ENCODE measurements around the gene CYP26A1. TPM values are rescaled to one million over a fixed set of nuclear protein-coding genes. Genes with fewer than 3 reads are reported as not detected.
"Not testable (repeated sequence)": the region's sequence is repeated elsewhere in the genome, so short reads cannot be mapped to it uniquely, and the experiment has no call there.

Gene CYP26A1
- total RNA-seq, 2 experiments from 2014 or later, result not detected

- Mint-ChIP-seq H3K4me1 (ENCODE audit: low read depth) (no peaks in the 10 kb centered on the region), H3K4me3 (no peak overlapping the region), H3K36me3 (ENCODE audit: low read depth) (no peaks in the 10 kb centered on the region), H3K27ac (no peak overlapping the region), H3K9me3 (ENCODE audit: insufficient read depth) (no peaks in the 10 kb centered on the region), H3K27me3 (ENCODE audit: low read depth) (peaks cover 16% of the 10 kb centered on the region)
- CTCF ChIA-PET, result interaction anchor here (1.3 kb wide), 1 partner anchor 265 kb away, joined by 3 read pairs; no protein-coding TSS in a partner anchor
- POLR2A ChIA-PET, result no interaction called here
- no peak for ATAC-seq
- DNase-seq, result no peak
Measured at GRCh38 chr10:93087846-93088245, 14.2 kb downstream of the CYP26A1 start.

- H3K27me3 Mint-ChIP-seq (ENCODE audit: low read depth), result peaks cover 16% of the 10 kb centered on the region
- ATAC-seq (no peak), DNase-seq (no peak)
- ChIA-PET POLR2A (no interaction called here), CTCF (interaction anchor here (1.3 to 1.6 kb wide), 2 partner anchors 9 to 265 kb away, joined by 3 to 12 read pairs; no protein-coding TSS in a partner anchor)
- no peaks in the 10 kb centered on the region for H3K4me1 Mint-ChIP-seq (ENCODE audit: low read depth)
- no peaks in the 10 kb centered on the region for H3K9me3 Mint-ChIP-seq (ENCODE audit: insufficient read depth)
- no peaks in the 10 kb centered on the region for H3K36me3 Mint-ChIP-seq (ENCODE audit: low read depth)
- no peak overlapping the region for H3K27ac Mint-ChIP-seq
- no peak overlapping the region for H3K4me3 Mint-ChIP-seq
Measured at GRCh38 chr10:93088466-93088865, 14.8 kb downstream of the CYP26A1 start.

GRCh38 chr10:93090619-93091018, 16.9 kb downstream of the CYP26A1 start:
- CTCF ChIA-PET, result no interaction called here

GRCh38 chr10:93091960-93092359, 18.3 kb downstream of the CYP26A1 start:
- H3K9me3 Mint-ChIP-seq (ENCODE audit: insufficient read depth), result no peaks in the 10 kb centered on the region
- no peak for ATAC-seq
- H3K4me1 Mint-ChIP-seq (ENCODE audit: low read depth), result no peaks in the 10 kb centered on the region
- H3K4me3 Mint-ChIP-seq, result no peak overlapping the region
- H3K27ac Mint-ChIP-seq, result no peak overlapping the region
- peaks cover 14% of the 10 kb centered on the region for H3K27me3 Mint-ChIP-seq (ENCODE audit: low read depth)
- CTCF ChIA-PET, result no interaction called here
- no peak for DNase-seq
- no peaks in the 10 kb centered on the region for H3K36me3 Mint-ChIP-seq (ENCODE audit: low read depth)
- POLR2A ChIA-PET, result no interaction called here

More at GRCh38 chr10:93090619-93091018, 16.9 kb downstream of the CYP26A1 start:
- Mint-ChIP-seq H3K4me1 (ENCODE audit: low read depth) (no peaks in the 10 kb centered on the region), H3K4me3 (no peak overlapping the region), H3K36me3 (ENCODE audit: low read depth) (no peaks in the 10 kb centered on the region), H3K27me3 (ENCODE audit: low read depth) (peaks cover 19% of the 10 kb centered on the region), H3K27ac (no peak overlapping the region), H3K9me3 (ENCODE audit: insufficient read depth) (no peaks in the 10 kb centered on the region)
- ATAC-seq (no peak), DNase-seq (no peak)
- POLR2A ChIA-PET, result no interaction called here

- H3K27me3 Mint-ChIP-seq (ENCODE audit: low read depth), result peaks cover 3% of the 10 kb centered on the region
- H3K27ac Mint-ChIP-seq, result no peak overlapping the region
- POLR2A ChIA-PET, result no interaction called here
- H3K4me1 Mint-ChIP-seq (ENCODE audit: low read depth), result no peaks in the 10 kb centered on the region
- H3K4me3 Mint-ChIP-seq, result no peak overlapping the region
- H3K9me3 Mint-ChIP-seq (ENCODE audit: insufficient read depth), result no peaks in the 10 kb centered on the region
- CTCF ChIA-PET, result no interaction called here
- no peak for ATAC-seq
- H3K36me3 Mint-ChIP-seq (ENCODE audit: low read depth), result no peaks in the 10 kb centered on the region
- DNase-seq, result no peak
Measured at GRCh38 chr10:93095225-93095624, 21.5 kb downstream of the CYP26A1 start.

- no peaks in the 10 kb centered on the region for H3K4me1 Mint-ChIP-seq (ENCODE audit: low read depth)
- H3K27me3 Mint-ChIP-seq (ENCODE audit: low read depth), result peaks cover 3% of the 10 kb centered on the region
- H3K27ac Mint-ChIP-seq, result no peak overlapping the region
- H3K36me3 Mint-ChIP-seq (ENCODE audit: low read depth), result no peaks in the 10 kb centered on the region
- ChIA-PET POLR2A (no interaction called here), CTCF (no interaction called here)
- H3K4me3 Mint-ChIP-seq, result no peak overlapping the region
- H3K9me3 Mint-ChIP-seq (ENCODE audit: insufficient read depth), result no peaks in the 10 kb centered on the region
- no peak for ATAC-seq
- no peak for DNase-seq
Measured at GRCh38 chr10:93096901-93097300, 23.2 kb downstream of the CYP26A1 start.

GRCh38 chr10:93097386-93097785, 23.7 kb downstream of the CYP26A1 start:
- H3K27ac Mint-ChIP-seq, result no peak overlapping the region
- ChIA-PET CTCF (no interaction called here), POLR2A (no interaction called here)
- H3K36me3 Mint-ChIP-seq (ENCODE audit: low read depth), result no peaks in the 10 kb centered on the region
- DNase-seq, result no peak
- no peaks in the 10 kb centered on the region for H3K4me1 Mint-ChIP-seq (ENCODE audit: low read depth)
- no peaks in the 10 kb centered on the region for H3K9me3 Mint-ChIP-seq (ENCODE audit: insufficient read depth)
- H3K4me3 Mint-ChIP-seq, result no peak overlapping the region
- no peak for ATAC-seq
- peaks cover 3% of the 10 kb centered on the region for H3K27me3 Mint-ChIP-seq (ENCODE audit: low read depth)

GRCh38 chr10:93098816-93099215, 25.1 kb downstream of the CYP26A1 start:
- POLR2A ChIA-PET, result interaction anchor here (0.6 kb wide), 1 partner anchor 45 kb away, joined by 3 read pairs; no protein-coding TSS in a partner anchor
- CTCF ChIA-PET, result interaction anchor here (0.8 kb wide), 2 partner anchors 20 to 256 kb away, joined by 3 to 4 read pairs; no protein-coding TSS in a partner anchor
- ATAC-seq (no peak), DNase-seq (no peak)
- H3K27me3 Mint-ChIP-seq (ENCODE audit: low read depth), result peaks cover 2% of the 10 kb centered on the region
- H3K4me3 Mint-ChIP-seq, result no peak overlapping the region
- H3K9me3 Mint-ChIP-seq (ENCODE audit: insufficient read depth), result no peaks in the 10 kb centered on the region
- no peak overlapping the region for H3K27ac Mint-ChIP-seq
- no peaks in the 10 kb centered on the region for H3K36me3 Mint-ChIP-seq (ENCODE audit: low read depth)
- H3K4me1 Mint-ChIP-seq (ENCODE audit: low read depth), result no peaks in the 10 kb centered on the region

GRCh38 chr10:93099670-93100069, 26.0 kb downstream of the CYP26A1 start:
- POLR2A ChIA-PET, result no interaction called here
- ATAC-seq, result no peak

GRCh38 chr10:93101148-93101547, 27.5 kb downstream of the CYP26A1 start:
- H3K4me1 Mint-ChIP-seq (ENCODE audit: low read depth); CTCF ChIA-PET; H3K4me3 Mint-ChIP-seq; POLR2A ChIA-PET; H3K27ac Mint-ChIP-seq; ATAC-seq; H3K9me3 Mint-ChIP-seq (ENCODE audit: insufficient read depth); H3K27me3 Mint-ChIP-seq (ENCODE audit: low read depth); H3K36me3 Mint-ChIP-seq (ENCODE audit: low read depth); DNase-seq: not testable (repeated sequence)

More at GRCh38 chr10:93099670-93100069, 26.0 kb downstream of the CYP26A1 start:
- Mint-ChIP-seq H3K4me3 (no peak overlapping the region), H3K36me3 (ENCODE audit: low read depth) (no peaks in the 10 kb centered on the region), H3K4me1 (ENCODE audit: low read depth) (no peaks in the 10 kb centered on the region), H3K9me3 (ENCODE audit: insufficient read depth) (no peaks in the 10 kb centered on the region), H3K27ac (no peak overlapping the region), H3K27me3 (ENCODE audit: low read depth) (no peaks in the 10 kb centered on the region)
- DNase-seq, result no peak
- CTCF ChIA-PET, result no interaction called here

GRCh38 chr10:93103953-93104352, 30.3 kb downstream of the CYP26A1 start:
- Mint-ChIP-seq H3K9me3 (ENCODE audit: insufficient read depth) (no peaks in the 10 kb centered on the region), H3K4me1 (ENCODE audit: low read depth) (no peaks in the 10 kb centered on the region), H3K27me3 (ENCODE audit: low read depth) (no peaks in the 10 kb centered on the region), H3K27ac (no peak overlapping the region), H3K4me3 (no peak overlapping the region), H3K36me3 (ENCODE audit: low read depth) (no peaks in the 10 kb centered on the region)
- CTCF ChIA-PET, result no interaction called here
- ATAC-seq (no peak), DNase-seq (no peak)
- POLR2A ChIA-PET, result no interaction called here

GRCh38 chr10:93106631-93107072, 33.0 kb downstream of the CYP26A1 start:
- Mint-ChIP-seq H3K27me3 (ENCODE audit: low read depth) (no peaks in the 10 kb centered on the region), H3K36me3 (ENCODE audit: low read depth) (no peaks in the 10 kb centered on the region), H3K4me3 (no peak overlapping the region), H3K9me3 (ENCODE audit: insufficient read depth) (no peaks in the 10 kb centered on the region), H3K27ac (no peak overlapping the region), H3K4me1 (ENCODE audit: low read depth) (no peaks in the 10 kb centered on the region)
- DNase-seq (no peak), ATAC-seq (no peak)
- CTCF ChIA-PET, result no interaction called here
- POLR2A ChIA-PET, result no interaction called here

- no peaks in the 10 kb centered on the region for H3K9me3 Mint-ChIP-seq (ENCODE audit: insufficient read depth)
- ChIA-PET POLR2A (no interaction called here), CTCF (no interaction called here)
- H3K36me3 Mint-ChIP-seq (ENCODE audit: low read depth), result no peaks in the 10 kb centered on the region
- no peak overlapping the region for H3K4me3 Mint-ChIP-seq
- peaks cover 12% of the 10 kb centered on the region for H3K27me3 Mint-ChIP-seq (ENCODE audit: low read depth)
- peaks cover 4% of the 10 kb centered on the region for H3K4me1 Mint-ChIP-seq (ENCODE audit: low read depth)
- no peak overlapping the region for H3K27ac Mint-ChIP-seq
- ATAC-seq (no peak), DNase-seq (no peak)
Measured at GRCh38 chr10:93110472-93111146, 36.9 kb downstream of the CYP26A1 start.
